LNCAP (cell line): ENCODE data around the gene POMT2.

Experiments used
- TF ChIP-seq, protein P1 (sequence below): fragments of 450-650 bp; IDR thresholded peaks from 2 replicates; pipeline ENCODE4 v1.5.1; 2017; ENCODE audit warnings: mild to moderate bottlenecking

The POMT2 gene

GRCh38 chr14:77314539-77315457 is 5.9 kb downstream of the POMT2 start:
- TF ChIP-seq, protein P1, sequence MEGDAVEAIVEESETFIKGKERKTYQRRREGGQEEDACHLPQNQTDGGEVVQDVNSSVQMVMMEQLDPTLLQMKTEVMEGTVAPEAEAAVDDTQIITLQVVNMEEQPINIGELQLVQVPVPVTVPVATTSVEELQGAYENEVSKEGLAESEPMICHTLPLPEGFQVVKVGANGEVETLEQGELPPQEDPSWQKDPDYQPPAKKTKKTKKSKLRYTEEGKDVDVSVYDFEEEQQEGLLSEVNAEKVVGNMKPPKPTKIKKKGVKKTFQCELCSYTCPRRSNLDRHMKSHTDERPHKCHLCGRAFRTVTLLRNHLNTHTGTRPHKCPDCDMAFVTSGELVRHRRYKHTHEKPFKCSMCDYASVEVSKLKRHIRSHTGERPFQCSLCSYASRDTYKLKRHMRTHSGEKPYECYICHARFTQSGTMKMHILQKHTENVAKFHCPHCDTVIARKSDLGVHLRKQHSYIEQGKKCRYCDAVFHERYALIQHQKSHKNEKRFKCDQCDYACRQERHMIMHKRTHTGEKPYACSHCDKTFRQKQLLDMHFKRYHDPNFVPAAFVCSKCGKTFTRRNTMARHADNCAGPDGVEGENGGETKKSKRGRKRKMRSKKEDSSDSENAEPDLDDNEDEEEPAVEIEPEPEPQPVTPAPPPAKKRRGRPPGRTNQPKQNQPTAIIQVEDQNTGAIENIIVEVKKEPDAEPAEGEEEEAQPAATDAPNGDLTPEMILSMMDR, result no peak

DNA sequence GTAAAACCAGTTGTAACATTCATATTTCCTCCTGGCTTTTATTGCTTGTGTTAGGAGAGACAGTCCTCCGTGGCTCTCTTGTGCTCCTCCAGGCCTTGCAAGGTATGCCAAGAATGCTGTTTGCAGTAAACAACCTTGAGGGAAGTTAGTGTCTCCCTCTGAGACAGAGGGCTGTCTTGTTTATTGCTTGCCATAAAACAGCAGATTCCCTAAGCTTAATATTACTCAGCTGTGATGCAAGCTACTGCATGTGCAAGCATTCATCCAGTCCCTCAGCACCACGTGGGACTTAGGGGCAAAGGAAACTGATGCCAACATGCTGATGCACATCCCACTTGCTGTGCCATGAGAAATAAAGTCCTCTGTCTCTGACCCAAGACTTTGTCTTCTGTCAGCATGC is 6.6 kb downstream of the POMT2 start:
- TF ChIP-seq, protein P1, result no peak

DNA sequence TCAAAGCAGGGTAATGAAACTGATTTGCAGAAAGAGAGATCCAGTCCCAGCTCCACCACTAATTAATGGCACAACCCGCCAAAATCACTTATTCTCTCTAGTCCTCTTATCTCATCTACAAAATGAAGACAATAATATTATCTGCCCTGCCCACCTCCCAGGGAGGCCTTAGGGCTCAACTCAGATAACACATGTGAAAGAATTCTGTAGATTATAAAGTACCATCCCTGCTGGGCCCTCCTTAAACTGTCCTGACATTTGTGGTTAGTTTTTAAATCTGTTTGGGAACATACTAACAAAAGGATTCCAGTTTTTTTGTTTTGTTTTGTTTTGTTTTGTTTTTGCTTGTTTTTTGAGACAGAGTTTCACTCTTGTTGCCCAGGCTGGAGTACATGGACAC is 7.3 kb downstream of the POMT2 start:
- TF ChIP-seq, protein P1, result no peak

DNA sequence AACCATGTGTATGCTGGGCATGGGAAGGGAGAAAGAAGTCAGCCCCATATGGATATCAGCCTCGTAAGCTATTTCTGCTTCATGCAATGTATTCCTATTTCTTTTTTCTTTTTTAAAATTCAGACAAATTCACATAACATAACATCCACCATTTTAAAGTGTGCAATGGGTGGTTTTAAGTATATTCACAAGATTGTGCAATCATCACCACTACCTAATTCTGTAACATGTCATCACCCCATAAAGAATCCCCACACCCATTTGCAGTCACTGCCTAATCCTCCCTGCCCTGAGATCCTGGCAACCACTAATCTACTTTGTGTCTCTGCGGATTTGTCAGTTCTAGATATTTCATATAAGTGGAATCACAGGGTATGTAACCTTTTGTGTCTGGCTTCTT is 9.5 kb downstream of the POMT2 start:
- TF ChIP-seq, protein P1, result no peak

GRCh38 chr14:77310026-77310425 is 10.7 kb downstream of the POMT2 start:
- TF ChIP-seq, protein P1, result no peak

- TF ChIP-seq, protein P1, result no peak
Measured at GRCh38 chr14:77309131-77309530, 11.6 kb downstream of the POMT2 start.

DNA sequence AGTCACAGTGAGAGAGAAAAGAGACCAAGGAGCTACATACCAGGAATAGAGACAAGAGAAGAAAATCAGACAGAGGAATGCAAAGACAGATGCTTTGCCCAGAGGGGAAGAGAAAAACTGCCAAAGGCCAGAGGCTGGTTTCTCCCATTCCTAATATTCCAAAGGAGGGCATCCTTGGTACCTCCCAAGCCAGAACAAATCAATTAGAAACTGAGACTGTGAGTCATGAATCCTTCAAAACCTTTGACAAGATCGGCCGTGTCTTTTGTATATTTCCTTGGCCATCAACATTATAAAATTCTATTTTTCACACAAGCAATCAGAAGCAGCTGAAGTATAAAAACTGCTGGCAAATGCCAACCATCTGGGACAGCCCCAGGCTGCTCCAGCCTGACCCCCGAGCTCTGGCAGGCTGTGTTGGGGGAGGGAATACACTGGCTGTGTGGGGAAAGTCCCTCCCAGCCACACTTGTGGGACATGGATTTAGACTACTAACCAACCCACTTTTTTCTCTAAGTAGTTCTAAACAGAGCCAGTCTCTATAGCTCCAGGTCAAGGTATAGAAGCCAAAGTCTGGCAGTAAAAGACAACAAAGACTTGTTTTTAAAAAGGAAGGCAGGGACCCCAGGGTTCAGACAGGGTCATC is 13.7 kb downstream of the POMT2 start:
- TF ChIP-seq, protein P1, result no peak
